Endothelial cell (in vitro differentiated cells): ENCODE measurements around the gene CDC20B. TPM values are rescaled to one million over a fixed set of nuclear protein-coding genes. Genes with fewer than 3 reads are reported as not detected.
"Not testable (repeated sequence)": the region's sequence is repeated elsewhere in the genome, so short reads cannot be mapped to it uniquely, and the experiment has no call there.

Source experiments
- DNase-seq: peaks from one replicate; pipeline ENCODE4 v3.0.0; 2021; ENCODE audit warnings: low spot score
- H3K27ac Mint-ChIP-seq: one replicate; pipeline ENCODE4 v1.8.0; 2021; ENCODE audit warnings: mixed read lengths, inconsistent platforms; ENCODE audit not compliant: unreplicated experiment
- H3K27me3 Mint-ChIP-seq: one replicate; pipeline ENCODE4 v1.8.0; 2021; ENCODE audit warnings: mild to moderate bottlenecking, moderate library complexity, mixed read lengths, inconsistent platforms; ENCODE audit not compliant: unreplicated experiment
- H3K36me3 Mint-ChIP-seq: one replicate; pipeline ENCODE4 v1.8.0; 2021; ENCODE audit warnings: mild to moderate bottlenecking, low read depth, mixed read lengths, inconsistent platforms; ENCODE audit not compliant: unreplicated experiment
- H3K4me1 Mint-ChIP-seq: one replicate; pipeline ENCODE4 v1.8.0; 2021; ENCODE audit warnings: mild to moderate bottlenecking, mixed read lengths, inconsistent platforms; ENCODE audit not compliant: unreplicated experiment
- H3K4me3 Mint-ChIP-seq: one replicate; pipeline ENCODE4 v1.8.0; 2021; ENCODE audit warnings: mild to moderate bottlenecking, mixed read lengths, inconsistent platforms; ENCODE audit not compliant: unreplicated experiment
- H3K9me3 Mint-ChIP-seq: one replicate; pipeline ENCODE4 v1.8.0; 2021; ENCODE audit warnings: mixed read lengths, inconsistent platforms; ENCODE audit not compliant: unreplicated experiment
- CTCF ChIP-seq: fragments of 200-600 bp; sonication (generic); IDR thresholded peaks from one replicate; pipeline ENCODE4 v1.5.0; 2021; ENCODE audit warnings: antibody characterized with exemption; ENCODE audit not compliant: unreplicated experiment
- total RNA-seq: library from RNA; stranded (reverse); fragmentation: NEBNext Ultra II Directional; extraction: Animal tissue kit (Norgen Biotek cat#: 25700); gene quantifications from one replicate; pipeline ENCODE4 v1.2.1, GENCODE V29; 2021; ENCODE audit not compliant: unreplicated experiment

CDC20B gene
- total RNA-seq, 1 donor from 2014 or later = not detected

- TF ChIP-seq CTCF = no peak
- Mint-ChIP-seq H3K4me3 (no peak overlapping the region), H3K36me3 (no peaks in the 10 kb centered on the region), H3K4me1 (no peaks in the 10 kb centered on the region), H3K27me3 (peaks cover 2% of the 10 kb centered on the region), H3K9me3 (no peaks in the 10 kb centered on the region), H3K27ac (no peak overlapping the region)
- no peak for DNase-seq
Measured at GRCh38 chr5:55123365-55123764, 49.6 kb downstream of the CDC20B start.

- TF ChIP-seq CTCF = no peak
- no peak overlapping the region for H3K27ac Mint-ChIP-seq
- H3K9me3 Mint-ChIP-seq = no peaks in the 10 kb centered on the region
- H3K4me1 Mint-ChIP-seq = peaks cover 17% of the 10 kb centered on the region
- H3K36me3 Mint-ChIP-seq = no peaks in the 10 kb centered on the region
- peaks cover 4% of the 10 kb centered on the region for H3K27me3 Mint-ChIP-seq
- H3K4me3 Mint-ChIP-seq = no peak overlapping the region
- DNase-seq = no peak
Measured at GRCh38 chr5:55114061-55114460, 58.9 kb downstream of the CDC20B start.

- no peaks in the 10 kb centered on the region for H3K9me3 Mint-ChIP-seq
- H3K27me3 Mint-ChIP-seq = peaks cover 2% of the 10 kb centered on the region
- no peak overlapping the region for H3K4me3 Mint-ChIP-seq
- no peak overlapping the region for H3K27ac Mint-ChIP-seq
- DNase-seq = no peak
- H3K4me1 Mint-ChIP-seq = peaks cover 17% of the 10 kb centered on the region
- no peaks in the 10 kb centered on the region for H3K36me3 Mint-ChIP-seq
- no peak for TF ChIP-seq CTCF
Measured at GRCh38 chr5:55113327-55113726, 59.6 kb downstream of the CDC20B start.

GRCh38 chr5:55110217-55110616, 62.8 kb downstream of the CDC20B start:
- H3K27me3 Mint-ChIP-seq = peaks cover 2% of the 10 kb centered on the region
- TF ChIP-seq CTCF = no peak
- no peak overlapping the region for H3K27ac Mint-ChIP-seq
- no peak for DNase-seq
- H3K9me3 Mint-ChIP-seq = no peaks in the 10 kb centered on the region
- peaks cover 17% of the 10 kb centered on the region for H3K4me1 Mint-ChIP-seq
- H3K36me3 Mint-ChIP-seq = no peaks in the 10 kb centered on the region
- no peak overlapping the region for H3K4me3 Mint-ChIP-seq

- Mint-ChIP-seq H3K4me1 (peaks cover 26% of the 10 kb centered on the region), H3K27ac (no peak overlapping the region), H3K36me3 (no peaks in the 10 kb centered on the region), H3K4me3 (no peak overlapping the region), H3K9me3 (no peaks in the 10 kb centered on the region), H3K27me3 (peaks cover 2% of the 10 kb centered on the region)
- TF ChIP-seq CTCF = no peak
- DNase-seq = no peak
Measured at GRCh38 chr5:55108661-55109060, 64.3 kb downstream of the CDC20B start.

GRCh38 chr5:55105976-55106375, 67.0 kb downstream of the CDC20B start:
- not testable (repeated sequence) for H3K9me3 Mint-ChIP-seq, H3K27me3 Mint-ChIP-seq, DNase-seq, H3K4me3 Mint-ChIP-seq, H3K36me3 Mint-ChIP-seq, H3K27ac Mint-ChIP-seq
- peaks cover 31% of the 10 kb centered on the region for H3K4me1 Mint-ChIP-seq
